SU-DHL-6 (cell line): ENCODE measurements around the gene HMCN2.

Experiments
- H2AFZ ChIP-seq: fragments of 200-600 bp; sonication (generic); 2 replicates; pipeline ENCODE4 v1.6.1; 2014; ENCODE audit warnings: low read depth, mild to moderate bottlenecking, moderate library complexity, mixed read lengths, antibody characterized with exemption, low read length; ENCODE audit not compliant: severe bottlenecking
- H3F3A ChIP-seq: fragments of 200-600 bp; shearing (Covaris generic); 2 replicates; pipeline ENCODE4 v1.6.0; 2016; ENCODE audit warnings: antibody characterized with exemption, mild to moderate bottlenecking; ENCODE audit not compliant: insufficient read depth
- H3K27ac ChIP-seq: fragments of 200-600 bp; sonication (generic); 2 replicates; pipeline ENCODE4 v1.5.1; 2016; ENCODE audit warnings: low read depth, mild to moderate bottlenecking, low read length, moderate library complexity, mixed read lengths
- H3K27me3 ChIP-seq: fragments of 200-600 bp; sonication (generic), shearing (Covaris generic); 2 replicates; pipeline ENCODE4 v1.6.0; 2014; ENCODE audit warnings: mild to moderate bottlenecking, low read length
- H3K36me3 ChIP-seq: fragments of 200-600 bp; sonication (generic); 2 replicates; pipeline ENCODE4 v1.6.1; 2014; ENCODE audit warnings: mild to moderate bottlenecking, low read length, mixed read lengths
- H3K4me2 ChIP-seq: fragments of 300-600, 200-600 bp; shearing (Covaris generic), sonication (generic); 2 replicates; pipeline ENCODE4 v1.6.0; 2014; ENCODE audit warnings: low read length, low read depth, mild to moderate bottlenecking; ENCODE audit not compliant: poor library complexity, severe bottlenecking
- H3K4me3 ChIP-seq: fragments of 200-600 bp; sonication (generic); 2 replicates; pipeline ENCODE4 v1.5.1; 2014; ENCODE audit warnings: antibody characterized with exemption, low read length, mild to moderate bottlenecking, mixed read lengths; ENCODE audit not compliant: insufficient read depth, poor library complexity, severe bottlenecking
- H3K79me2 ChIP-seq: fragments of 200-600 bp; sonication (generic); 2 replicates; pipeline ENCODE4 v1.6.1; 2014; ENCODE audit warnings: mild to moderate bottlenecking, low read length, moderate library complexity; ENCODE audit not compliant: insufficient read depth
- H3K9ac ChIP-seq: fragments of 200-600 bp; sonication (generic); 2 replicates; pipeline ENCODE4 v1.7.0; 2014; ENCODE audit warnings: mild to moderate bottlenecking, low read length
- H3K9me2 ChIP-seq: fragments of 200-600 bp; sonication (generic); replicated peaks from 2 replicates; pipeline ENCODE4 v1.6.1; 2014; ENCODE audit warnings: low read length; ENCODE audit not compliant: insufficient read depth
- H3K9me3 ChIP-seq: fragments of 200-600 bp; sonication (generic); 2 replicates; pipeline ENCODE4 v1.6.1; 2014; ENCODE audit warnings: low read length, mixed read lengths; ENCODE audit not compliant: insufficient read depth
- H4K20me1 ChIP-seq: fragments of 200-600 bp; sonication (generic); 2 replicates; pipeline ENCODE4 v1.6.1; 2014; ENCODE audit warnings: low read depth, mild to moderate bottlenecking, antibody characterized with exemption, low read length, moderate library complexity, mixed read lengths
- EZH2phosphoT487 ChIP-seq: fragments of 200-600 bp; sonication (generic), shearing (Covaris generic); conservative IDR thresholded peaks from 2 replicates; pipeline ENCODE4 v1.6.1; 2018; ENCODE audit warnings: mild to moderate bottlenecking, antibody characterized with exemption, low read length, moderate library complexity, mixed read lengths
- TF ChIP-seq, protein P1 (sequence below): fragments of 200-600 bp; sonication (generic); IDR thresholded peaks from one replicate; pipeline ENCODE4 v1.5.1; 2017; ENCODE audit warnings: antibody characterized with exemption, mild to moderate bottlenecking, low read length, moderate library complexity; ENCODE audit not compliant: insufficient read depth, poor library complexity, severe bottlenecking

Gene HMCN2

DNA sequence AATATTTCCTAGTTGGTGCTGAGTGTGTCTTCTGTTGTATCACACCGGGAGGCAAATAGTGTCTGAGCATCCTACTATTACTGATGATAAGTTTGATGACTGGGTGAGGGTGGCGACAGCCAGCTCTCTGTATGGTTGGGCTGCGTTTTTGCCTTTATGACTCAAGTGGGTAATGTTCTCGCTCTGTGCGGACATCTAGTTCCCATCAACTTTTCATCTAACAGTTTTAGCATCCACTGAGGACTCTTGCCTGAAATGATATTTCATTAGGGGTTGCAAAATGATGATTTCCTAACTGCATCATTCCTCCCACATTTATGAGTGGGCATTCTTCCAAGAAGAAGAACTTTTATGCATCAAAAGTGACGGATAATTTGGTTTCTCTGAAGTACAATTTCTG, 26.5 kb downstream of the HMCN2 start:
- no peaks in the 10 kb centered on the region for H3K79me2 ChIP-seq
- TF ChIP-seq EZH2phosphoT487 = no peak
- TF ChIP-seq, protein P1, sequence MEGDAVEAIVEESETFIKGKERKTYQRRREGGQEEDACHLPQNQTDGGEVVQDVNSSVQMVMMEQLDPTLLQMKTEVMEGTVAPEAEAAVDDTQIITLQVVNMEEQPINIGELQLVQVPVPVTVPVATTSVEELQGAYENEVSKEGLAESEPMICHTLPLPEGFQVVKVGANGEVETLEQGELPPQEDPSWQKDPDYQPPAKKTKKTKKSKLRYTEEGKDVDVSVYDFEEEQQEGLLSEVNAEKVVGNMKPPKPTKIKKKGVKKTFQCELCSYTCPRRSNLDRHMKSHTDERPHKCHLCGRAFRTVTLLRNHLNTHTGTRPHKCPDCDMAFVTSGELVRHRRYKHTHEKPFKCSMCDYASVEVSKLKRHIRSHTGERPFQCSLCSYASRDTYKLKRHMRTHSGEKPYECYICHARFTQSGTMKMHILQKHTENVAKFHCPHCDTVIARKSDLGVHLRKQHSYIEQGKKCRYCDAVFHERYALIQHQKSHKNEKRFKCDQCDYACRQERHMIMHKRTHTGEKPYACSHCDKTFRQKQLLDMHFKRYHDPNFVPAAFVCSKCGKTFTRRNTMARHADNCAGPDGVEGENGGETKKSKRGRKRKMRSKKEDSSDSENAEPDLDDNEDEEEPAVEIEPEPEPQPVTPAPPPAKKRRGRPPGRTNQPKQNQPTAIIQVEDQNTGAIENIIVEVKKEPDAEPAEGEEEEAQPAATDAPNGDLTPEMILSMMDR = no peak
- no peak overlapping the region for H3K9ac ChIP-seq

GRCh38 chr9:130294664-130295063, 29.1 kb downstream of the HMCN2 start:
- Histone ChIP-seq H3K36me3 (no peaks in the 10 kb centered on the region), H3K27me3 (no peaks in the 10 kb centered on the region)

More for the DNA sequence above, 26.5 kb downstream of the HMCN2 start:
- Histone ChIP-seq H3K9me3 (no peaks in the 10 kb centered on the region), H3K36me3 (no peaks in the 10 kb centered on the region), H3F3A (no peaks in the 10 kb centered on the region), H4K20me1 (no peaks in the 10 kb centered on the region), H2AFZ (no peak overlapping the region), H3K4me2 (no peak overlapping the region), H3K27ac (no peak overlapping the region), H3K9me2 (no peaks in the 10 kb centered on the region), H3K4me3 (no peak overlapping the region), H3K27me3 (no peaks in the 10 kb centered on the region)

GRCh38 chr9:130295431-130295830, 29.9 kb downstream of the HMCN2 start:
- Histone ChIP-seq H3K27me3 (no peaks in the 10 kb centered on the region), H3K9me2 (no peaks in the 10 kb centered on the region), H3K4me2 (no peak overlapping the region), H3K36me3 (no peaks in the 10 kb centered on the region), H3K9me3 (no peaks in the 10 kb centered on the region), H3K4me3 (no peak overlapping the region), H3F3A (no peaks in the 10 kb centered on the region), H3K79me2 (no peaks in the 10 kb centered on the region), H2AFZ (no peak overlapping the region), H4K20me1 (no peaks in the 10 kb centered on the region), H3K27ac (no peak overlapping the region), H3K9ac (no peak overlapping the region)
- no peak for TF ChIP-seq EZH2phosphoT487
- TF ChIP-seq, protein P1 = no peak

More at GRCh38 chr9:130294664-130295063, 29.1 kb downstream of the HMCN2 start:
- Histone ChIP-seq H3K4me3 (no peak overlapping the region), H3K4me2 (no peak overlapping the region), H4K20me1 (no peaks in the 10 kb centered on the region), H3K27ac (no peak overlapping the region), H3K9ac (no peak overlapping the region), H3K79me2 (no peaks in the 10 kb centered on the region), H3F3A (no peaks in the 10 kb centered on the region), H2AFZ (no peak overlapping the region), H3K9me3 (no peaks in the 10 kb centered on the region), H3K9me2 (no peaks in the 10 kb centered on the region)
- TF ChIP-seq EZH2phosphoT487 = no peak
- TF ChIP-seq, protein P1 = no peak
